GM19463 (cell line): ENCODE measurements around the gene MRPL28.
"Not testable (repeated sequence)": the region's sequence is repeated elsewhere in the genome, so short reads cannot be mapped to it uniquely, and the experiment has no call there.

Experiments used
- ATAC-seq: cut with Tn5 transposase; IDR thresholded peaks from one replicate; pipeline ENCODE4 v1.9.1; 2021; ENCODE audit warnings: mild to moderate bottlenecking, moderate library complexity; ENCODE audit not compliant: unreplicated experiment

The MRPL28 gene

GRCh38 chr16:370443-370842 lies at the start of gene MRPL28:
TSS of gene MRPL28 (minus strand) at chr16:370538. CDS start at chr16:370218, 320 bp downstream.
- peak; percentile 88 for ATAC-seq

- not testable (repeated sequence) for ATAC-seq
These were observed 44.8 kb upstream of the MRPL28 start for GRCh38 chr16:415170-415498.

- no peak for ATAC-seq
These were observed 44.2 kb upstream of the MRPL28 start for GRCh38 chr16:414395-415169.

GRCh38 chr16:411576-412265 lies 41.4 kb upstream of the MRPL28 start:
- no peak for ATAC-seq

DNA sequence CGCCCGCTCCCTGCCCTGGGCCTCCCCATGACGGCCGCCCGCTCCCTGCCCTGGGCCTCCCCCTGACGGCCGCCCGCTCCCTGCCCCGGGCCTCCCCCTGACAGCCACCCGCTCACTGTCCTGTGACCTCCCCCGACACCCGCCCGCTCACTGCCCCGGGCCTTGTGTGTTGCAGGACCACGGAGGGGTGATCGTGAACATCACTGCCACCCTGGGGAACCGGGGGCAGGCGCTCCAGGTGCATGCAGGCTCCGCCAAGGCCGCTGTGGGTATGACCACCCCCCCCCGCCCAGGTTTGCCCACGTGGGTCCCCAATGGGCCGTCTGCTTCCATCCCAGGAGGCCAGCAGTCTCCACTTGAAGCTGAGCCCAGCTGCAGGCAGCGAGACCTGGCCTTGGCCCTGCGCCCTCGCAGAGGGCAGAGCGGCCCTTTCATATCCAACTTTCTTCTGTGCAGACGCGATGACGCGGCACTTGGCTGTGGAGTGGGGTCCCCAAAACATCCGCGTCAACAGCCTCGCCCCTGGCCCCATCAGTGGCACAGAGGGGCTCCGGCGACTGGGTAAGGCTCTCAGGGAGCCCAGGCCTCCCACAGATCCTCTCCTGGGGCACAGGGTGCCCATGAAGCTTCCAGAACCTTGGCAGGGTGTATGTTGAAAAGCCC lies 40.3 kb upstream of the MRPL28 start:
- no peak for ATAC-seq

- ATAC-seq = no peak
These were observed 36.9 kb upstream of the MRPL28 start for GRCh38 chr16:407253-407652.

- no peak for ATAC-seq
These were observed 35.5 kb upstream of the MRPL28 start for GRCh38 chr16:405548-406506.

- no peak for ATAC-seq
These were observed 34.7 kb upstream of the MRPL28 start for GRCh38 chr16:404971-405486.

- ATAC-seq = peak; percentile 64
These were observed 31.4 kb upstream of the MRPL28 start, which contains the start of gene DECR2 for GRCh38 chr16:401468-402348. TSS of gene DECR2 (plus strand) at chr16:401885. CDS start at chr16:401964, 79 bp downstream.

- ATAC-seq = no peak
These were observed 29.8 kb upstream of the MRPL28 start for GRCh38 chr16:400061-400591.

- no peak for ATAC-seq
These were observed 29.1 kb upstream of the MRPL28 start for GRCh38 chr16:399340-400019.

- ATAC-seq = no peak
These were observed 28.4 kb upstream of the MRPL28 start for GRCh38 chr16:398561-399339.

DNA sequence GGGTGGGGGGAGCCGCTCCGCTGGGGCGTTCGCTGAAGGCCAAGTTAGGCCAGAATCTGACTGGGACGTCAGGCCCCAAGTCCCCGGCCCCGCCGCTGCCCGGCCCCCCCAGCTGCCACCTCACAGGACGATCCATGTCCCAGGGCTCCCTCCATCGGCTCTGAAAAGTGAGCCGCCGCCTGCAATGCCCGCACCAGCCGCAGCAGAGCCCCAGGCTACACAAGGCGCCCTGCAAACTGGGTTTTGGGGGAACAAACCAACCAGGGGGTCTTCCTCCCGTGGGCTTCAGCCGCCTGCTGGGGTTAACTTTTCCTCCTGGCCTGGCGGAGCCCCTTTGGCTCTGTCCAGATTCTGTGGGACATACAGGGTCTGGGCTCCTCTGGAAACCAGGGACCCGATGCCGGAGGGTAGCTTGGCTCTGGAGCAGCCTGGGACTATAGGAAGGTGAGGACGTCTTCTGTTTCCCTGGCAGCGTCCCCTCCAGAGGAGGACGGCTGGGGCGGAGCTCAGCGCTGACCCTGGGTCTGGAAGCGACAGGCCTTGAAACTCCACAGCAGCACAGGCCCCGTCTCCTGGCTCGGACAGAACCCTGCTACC lies 27.5 kb upstream of the MRPL28 start:
- no peak for ATAC-seq

DNA sequence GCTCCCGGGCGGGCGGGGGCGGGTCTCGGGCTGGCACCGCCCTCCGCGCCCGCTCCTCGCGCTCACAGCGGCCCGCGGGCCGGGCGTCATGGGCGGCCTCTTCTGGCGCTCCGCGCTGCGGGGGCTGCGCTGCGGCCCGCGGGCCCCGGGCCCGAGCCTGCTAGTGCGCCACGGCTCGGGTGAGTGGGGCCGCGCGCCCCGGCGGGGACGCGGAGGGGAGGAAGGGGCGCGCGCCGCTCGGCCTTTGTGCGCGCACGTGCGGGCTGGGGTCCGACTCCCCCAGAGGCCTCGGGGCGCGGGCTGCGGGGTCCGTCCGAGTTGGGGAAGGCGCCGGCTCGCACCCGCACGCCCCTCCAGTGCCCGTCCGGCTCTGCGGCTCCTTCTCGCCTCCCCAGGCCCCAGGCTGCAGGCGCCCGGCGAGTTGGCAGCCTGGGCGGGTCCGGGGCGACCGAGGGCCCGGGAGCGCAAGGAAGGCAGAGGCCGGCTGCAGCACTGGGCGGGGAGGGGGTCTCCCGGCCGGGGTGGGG lies 26.9 kb upstream of the MRPL28 start, which contains the start of gene NME4:
NME4 (plus strand) TSS at position 65 of the 527 bp plus-strand sequence; CDS start at position 89, 24 bp downstream.
- ATAC-seq = no peak

DNA sequence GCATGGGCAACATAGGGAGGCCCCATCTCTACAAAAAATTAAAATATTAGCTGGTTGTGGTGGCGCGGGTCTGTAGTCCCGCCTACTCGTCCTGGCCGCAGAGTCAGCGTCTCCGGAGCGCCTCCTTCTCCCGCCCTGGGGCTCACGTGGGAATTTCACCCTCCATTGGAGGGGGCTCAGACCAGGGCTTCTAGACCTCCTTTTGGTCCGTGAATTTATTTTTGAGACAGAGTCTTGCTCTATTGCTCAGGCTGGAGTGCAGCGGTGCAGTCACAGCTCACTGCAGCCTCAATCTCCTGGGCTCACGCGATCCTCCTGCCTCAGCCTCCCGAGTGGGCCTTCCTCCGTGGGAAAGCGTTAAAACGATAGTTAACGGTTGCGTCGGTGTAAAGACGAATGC lies 26.3 kb upstream of the MRPL28 start:
- no peak for ATAC-seq

DNA sequence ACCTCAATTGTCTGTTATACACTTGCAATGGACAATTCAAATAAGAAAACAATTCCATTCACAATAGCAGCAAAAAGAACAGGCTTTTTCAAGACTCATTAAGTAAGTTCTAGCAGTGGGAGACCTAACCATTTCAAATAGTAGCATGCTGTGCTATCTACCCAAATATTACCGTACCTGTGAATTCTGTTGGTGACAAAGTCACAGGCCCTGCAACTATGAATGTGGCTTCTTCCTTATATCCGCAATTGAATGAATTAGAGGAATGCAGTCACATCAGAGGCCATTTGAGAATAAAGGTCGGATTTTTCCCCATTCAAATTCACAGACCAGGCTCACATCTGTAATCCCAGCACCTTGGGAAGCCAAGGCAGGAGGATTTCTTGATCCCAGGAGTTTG lies 25.9 kb upstream of the MRPL28 start:
- ATAC-seq = no peak

DNA sequence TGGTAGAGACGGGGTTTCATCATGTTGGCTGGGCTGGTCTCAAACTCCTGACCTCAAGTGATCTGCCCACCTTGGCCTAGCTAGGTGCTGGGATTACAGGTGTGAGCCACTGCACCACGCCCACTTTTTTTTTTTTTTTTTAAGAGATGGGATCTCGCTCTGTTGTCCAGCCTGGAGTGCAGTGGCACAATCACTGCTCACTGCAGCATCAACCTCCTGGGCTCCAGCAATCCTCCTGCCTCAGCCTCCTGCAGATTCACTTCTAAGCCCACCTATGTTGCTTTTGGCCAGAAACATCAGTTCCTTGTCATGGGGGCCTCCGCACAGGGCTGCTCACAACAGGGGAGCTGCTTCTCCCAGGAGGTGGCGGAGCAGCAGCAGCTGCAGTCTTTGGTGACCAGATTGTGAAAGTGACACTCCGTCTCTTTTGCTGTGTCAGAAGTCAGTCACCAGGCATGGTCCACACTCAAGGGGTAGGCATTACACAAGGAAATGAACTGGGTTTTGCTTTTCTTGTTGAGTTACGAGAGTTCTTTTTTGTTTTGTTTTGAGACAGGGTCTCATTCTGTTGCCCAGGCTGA lies 22.2 kb upstream of the MRPL28 start:
- ATAC-seq = peak; percentile 69
